Measurements from ENCODE around the gene TBK1.

TBK1 gene

DNA sequence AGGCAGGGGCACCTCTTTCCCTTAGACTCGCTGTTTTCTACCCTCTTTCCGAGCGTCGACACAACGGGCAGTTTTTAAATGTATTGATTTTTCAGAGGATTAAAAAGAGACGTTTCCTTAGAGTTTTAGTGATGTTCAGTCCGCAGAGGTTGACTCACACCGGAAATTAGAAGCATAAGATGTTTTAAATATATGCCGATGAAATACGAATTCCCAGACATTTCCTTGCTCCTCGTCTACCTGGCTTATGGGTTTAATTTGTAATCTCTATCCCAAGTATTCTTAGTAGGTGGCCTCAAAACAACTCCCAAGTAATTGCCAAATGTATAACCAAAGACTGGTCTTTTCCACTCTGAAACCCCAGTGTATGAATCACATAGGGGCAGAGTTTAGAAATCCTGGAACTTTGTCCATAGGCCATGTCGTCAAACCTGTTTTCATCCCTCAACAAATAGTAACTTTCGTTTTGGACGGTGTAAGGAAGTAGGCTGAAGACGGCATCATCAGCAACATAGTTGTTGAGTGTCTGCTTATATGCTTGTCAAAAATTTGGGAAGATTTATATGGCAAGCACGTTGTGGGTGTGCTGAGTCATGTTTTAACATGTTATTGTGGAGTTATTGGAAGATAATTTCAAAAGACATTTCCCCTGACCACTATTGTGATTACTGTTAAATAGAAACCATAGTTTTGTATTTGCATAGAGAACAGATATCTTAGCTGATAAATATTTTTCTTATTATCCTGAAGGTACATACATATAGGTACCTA lies 824 bp downstream of the TBK1 start:
- DNase-seq (ENCODE audit: low read depth) = peak; percentile 89

- DNase-seq (ENCODE audit: low read depth) = no peak
Measured at GRCh38 chr12:64455506-64455905, 3.6 kb downstream of the TBK1 start.

- DNase-seq (ENCODE audit: low read depth) = no peak
Measured at GRCh38 chr12:64456119-64456518, 4.2 kb downstream of the TBK1 start.

GRCh38 chr12:64457032-64457431 lies 5.1 kb downstream of the TBK1 start:
- DNase-seq (ENCODE audit: low read depth) = peak; percentile 32

DNA sequence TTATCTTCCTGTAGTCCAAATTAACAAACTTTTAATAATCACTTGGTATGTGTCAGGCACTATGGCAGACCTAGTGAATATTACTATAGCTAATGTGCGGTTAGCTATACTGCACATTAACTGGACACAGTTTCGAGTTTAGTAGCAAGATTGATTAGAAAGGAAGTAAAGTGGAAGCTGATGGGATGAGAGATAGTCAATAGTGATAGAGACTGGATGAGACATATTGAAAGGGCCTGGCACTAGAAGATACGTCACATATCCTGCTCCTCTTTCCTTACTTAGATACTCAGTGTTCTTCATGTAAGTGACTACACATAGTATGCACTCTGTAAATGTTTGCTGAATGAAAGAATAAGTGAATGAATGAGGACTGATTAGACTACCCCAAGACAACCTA lies 5.5 kb downstream of the TBK1 start:
- no peak for DNase-seq (ENCODE audit: low read depth)

- DNase-seq (ENCODE audit: low read depth) = no peak
Measured at GRCh38 chr12:64457923-64458322, 6.0 kb downstream of the TBK1 start.

DNA sequence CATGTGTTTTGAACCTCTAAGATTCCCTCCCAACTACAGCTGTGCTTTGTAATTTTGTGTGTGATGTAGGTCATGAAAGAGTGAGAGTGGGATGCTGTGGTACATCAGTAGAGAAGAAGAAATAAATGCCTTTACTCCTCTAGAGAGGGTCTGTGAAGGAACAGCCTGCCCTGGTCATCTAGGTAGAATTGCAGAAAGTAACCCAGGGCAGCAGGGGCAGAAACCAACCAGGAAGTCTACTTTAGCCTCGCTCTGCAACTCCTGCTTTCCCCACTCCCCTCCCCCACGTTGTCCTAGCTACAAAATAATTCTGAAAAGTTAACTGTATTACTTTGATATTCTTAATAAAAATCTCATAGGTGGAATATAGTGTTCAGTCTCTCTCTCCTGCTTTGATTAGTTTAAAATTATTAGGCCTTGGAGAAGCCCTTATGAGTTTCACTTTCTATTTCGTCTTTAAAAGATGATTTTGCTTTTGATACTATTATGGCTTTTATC lies 7.5 kb downstream of the TBK1 start:
- no peak for DNase-seq (ENCODE audit: low read depth)

GRCh38 chr12:64461634-64462414 lies 9.9 kb downstream of the TBK1 start:
- DNase-seq (ENCODE audit: low read depth) = peak; percentile 69

DNA sequence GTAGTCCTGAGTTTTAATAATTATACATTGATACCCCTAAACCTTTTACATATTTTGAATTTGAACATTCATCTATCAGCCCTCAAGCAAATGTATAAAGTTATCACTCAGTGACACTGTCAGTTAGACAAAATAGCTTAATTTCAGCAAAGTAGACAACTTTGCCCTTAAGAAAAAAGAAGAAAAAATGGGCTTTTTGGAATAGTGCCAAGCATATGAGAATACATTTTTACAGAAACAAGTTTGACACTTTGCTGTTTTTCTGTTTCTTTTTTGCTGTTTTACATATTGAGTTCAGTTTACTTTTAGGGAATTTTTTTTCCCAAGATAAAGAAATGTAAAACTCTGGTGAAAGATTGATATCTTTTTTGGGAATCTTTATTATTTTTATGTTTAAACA lies 14.3 kb downstream of the TBK1 start:
- DNase-seq (ENCODE audit: low read depth) = no peak

DNA sequence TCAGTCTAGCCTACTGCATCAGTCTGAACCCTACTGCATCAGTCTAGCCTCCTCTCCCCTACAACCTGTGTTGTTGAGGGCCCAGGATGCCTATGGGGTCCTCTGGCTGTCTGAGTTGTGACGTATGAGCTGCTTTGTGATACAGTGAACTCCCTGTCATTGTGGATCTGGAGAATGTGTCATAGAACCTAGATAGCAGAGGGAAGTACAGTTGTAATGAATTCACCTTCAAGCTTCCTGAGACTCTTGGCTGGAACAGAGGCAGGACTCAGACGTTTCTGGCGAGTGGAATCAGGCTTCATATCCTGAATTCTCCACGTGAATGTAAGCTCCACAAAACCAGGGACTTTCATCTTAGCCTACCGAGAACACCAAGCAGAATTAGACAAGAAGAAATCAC lies 17.0 kb downstream of the TBK1 start:
- no peak for DNase-seq (ENCODE audit: low read depth)

- DNase-seq (ENCODE audit: low read depth) = no peak
Measured at GRCh38 chr12:64469455-64470142, 17.7 kb downstream of the TBK1 start.

DNA sequence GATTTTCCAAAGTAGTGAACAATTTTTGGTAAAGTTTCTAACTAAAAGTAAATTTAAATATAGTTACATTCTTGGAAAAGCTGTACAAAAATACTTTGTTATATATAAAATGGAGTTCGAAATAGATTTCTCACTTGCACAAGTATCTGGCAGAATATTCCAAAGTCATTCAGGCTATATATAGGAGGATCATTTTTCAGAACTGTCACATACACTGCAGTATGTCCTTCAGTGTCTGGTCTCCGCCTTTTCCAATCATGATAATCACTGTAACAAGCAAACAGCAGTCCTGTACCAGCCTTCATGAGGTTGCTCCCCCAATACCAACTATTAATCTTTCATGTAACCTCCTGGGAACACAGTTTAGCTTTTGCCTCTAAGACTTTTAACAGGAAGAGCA lies 18.6 kb downstream of the TBK1 start:
- DNase-seq (ENCODE audit: low read depth) = no peak

DNA sequence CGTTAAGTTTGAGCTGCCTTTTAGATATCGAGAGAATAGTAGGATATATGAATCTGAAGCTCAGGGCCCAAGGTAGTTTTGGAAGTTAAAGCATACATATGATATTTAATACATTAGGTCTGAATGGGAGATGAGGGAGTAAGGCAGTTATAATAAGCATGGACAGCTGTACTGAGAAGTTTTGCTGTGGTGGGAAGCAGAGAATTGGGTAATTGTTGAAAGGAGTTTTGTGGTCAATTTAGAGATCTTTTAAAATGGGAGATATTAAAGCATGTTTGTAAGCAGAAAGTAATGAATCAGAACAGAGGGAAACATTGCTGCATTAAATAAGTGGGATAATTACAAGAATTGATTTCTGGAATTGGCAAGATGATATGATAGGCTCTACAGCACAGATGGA lies 21.3 kb downstream of the TBK1 start:
- DNase-seq (ENCODE audit: low read depth) = no peak

DNA sequence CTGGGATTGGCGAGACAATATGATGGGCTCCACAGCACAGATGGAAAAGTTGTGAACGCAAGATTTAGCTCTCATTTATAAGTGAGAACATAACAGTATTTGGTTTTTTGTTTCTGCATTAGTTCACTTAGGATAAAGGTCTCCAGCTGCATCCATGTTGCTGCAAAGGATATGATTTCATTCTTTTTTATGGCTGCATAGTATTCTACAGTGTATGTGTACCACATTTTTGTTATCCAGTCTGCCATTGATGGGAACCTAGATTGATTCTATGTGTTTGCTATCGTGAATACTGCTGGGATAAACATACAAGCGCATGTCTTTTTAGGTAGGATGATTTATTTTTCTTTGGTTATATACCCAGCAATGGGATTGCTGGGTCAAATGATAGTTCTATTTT lies 23.6 kb downstream of the TBK1 start:
- no peak for DNase-seq (ENCODE audit: low read depth)

- no peak for DNase-seq (ENCODE audit: low read depth)
Measured at GRCh38 chr12:64476844-64477243, 24.9 kb downstream of the TBK1 start.

GRCh38 chr12:64478661-64479060 lies 26.7 kb downstream of the TBK1 start:
- peak; percentile 11 for DNase-seq (ENCODE audit: low read depth)

- DNase-seq (ENCODE audit: low read depth) = peak; percentile 42
Measured at GRCh38 chr12:64480148-64480547, 28.2 kb downstream of the TBK1 start.

- no peak for DNase-seq (ENCODE audit: low read depth)
Measured at GRCh38 chr12:64486657-64487056, 34.7 kb downstream of the TBK1 start.

DNA sequence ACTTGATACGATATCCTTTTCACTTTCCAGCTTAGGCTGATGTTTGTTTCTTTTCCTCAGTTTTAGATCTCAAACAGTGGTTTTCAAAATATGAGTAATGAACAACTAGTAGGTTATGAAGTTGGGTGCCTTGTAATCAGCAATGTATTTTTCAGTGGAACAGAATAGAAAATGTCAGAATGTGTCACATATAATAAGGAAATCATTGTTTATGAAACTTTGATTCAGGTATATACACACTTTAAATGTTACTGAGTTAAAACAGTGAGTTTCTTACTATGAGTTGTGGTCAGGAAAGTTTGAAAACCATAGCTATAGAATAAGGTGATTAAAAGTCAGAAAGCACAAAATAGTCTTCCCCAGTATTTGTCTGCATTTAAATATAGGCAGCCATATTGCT lies 39.8 kb downstream of the TBK1 start:
- DNase-seq (ENCODE audit: low read depth) = no peak

GRCh38 chr12:64493513-64493912 lies 41.6 kb downstream of the TBK1 start:
- no peak for DNase-seq (ENCODE audit: low read depth)

GRCh38 chr12:64494998-64495729 lies 43.2 kb downstream of the TBK1 start:
- DNase-seq (ENCODE audit: low read depth) = no peak

GRCh38 chr12:64496839-64497400 lies 45.0 kb downstream of the TBK1 start:
- no peak for DNase-seq (ENCODE audit: low read depth)
